GM19023 (cell line): ENCODE data around the gene TMPRSS9.
"Not testable (repeated sequence)": the region's sequence is repeated elsewhere in the genome, so short reads cannot be mapped to it uniquely, and the experiment has no call there.

Experiments
- ATAC-seq: cut with Tn5 transposase; IDR thresholded peaks from one replicate; pipeline ENCODE4 v1.9.1; 2021; ENCODE audit warnings: mild to moderate bottlenecking, moderate library complexity; ENCODE audit not compliant: unreplicated experiment

The TMPRSS9 gene

GRCh38 chr19:2387367-2388288 lies 27.6 kb downstream of the TMPRSS9 start:
- ATAC-seq = no peak

- no peak for ATAC-seq
Measured at GRCh38 chr19:2389594-2389993, 29.5 kb downstream of the TMPRSS9 start.

- no peak for ATAC-seq
Measured at GRCh38 chr19:2391118-2391725, 31.2 kb downstream of the TMPRSS9 start.

- no peak for ATAC-seq
Measured at GRCh38 chr19:2392366-2392765, 32.3 kb downstream of the TMPRSS9 start.

- not testable (repeated sequence) for ATAC-seq
Measured at GRCh38 chr19:2392899-2393298, 32.8 kb downstream of the TMPRSS9 start.

- ATAC-seq = no peak
Measured at GRCh38 chr19:2394054-2394441, 34.0 kb downstream of the TMPRSS9 start.

- no peak for ATAC-seq
Measured at GRCh38 chr19:2394442-2395292, 34.6 kb downstream of the TMPRSS9 start.

GRCh38 chr19:2395293-2395829 lies 35.3 kb downstream of the TMPRSS9 start:
- not testable (repeated sequence) for ATAC-seq

- ATAC-seq = not testable (repeated sequence)
Measured at GRCh38 chr19:2397173-2397572, 37.1 kb downstream of the TMPRSS9 start.

GRCh38 chr19:2398735-2399305 lies 38.8 kb downstream of the TMPRSS9 start:
- no peak for ATAC-seq

- no peak for ATAC-seq
Measured at GRCh38 chr19:2399582-2399981, 39.5 kb downstream of the TMPRSS9 start.

- ATAC-seq = no peak
Measured at GRCh38 chr19:2408247-2408646, 48.2 kb downstream of the TMPRSS9 start.

- no peak for ATAC-seq
Measured at GRCh38 chr19:2409352-2409912, 49.4 kb downstream of the TMPRSS9 start.

GRCh38 chr19:2410023-2410422 lies 50.0 kb downstream of the TMPRSS9 start:
- ATAC-seq = no peak

- no peak for ATAC-seq
Measured at GRCh38 chr19:2411709-2412108, 51.6 kb downstream of the TMPRSS9 start.

GRCh38 chr19:2412449-2412848 lies 52.4 kb downstream of the TMPRSS9 start:
- ATAC-seq = no peak

GRCh38 chr19:2413159-2413558 lies 53.1 kb downstream of the TMPRSS9 start:
- no peak for ATAC-seq

GRCh38 chr19:2413629-2414028 lies 53.6 kb downstream of the TMPRSS9 start:
- ATAC-seq = no peak

- ATAC-seq = no peak
Measured at GRCh38 chr19:2415281-2415972, 55.4 kb downstream of the TMPRSS9 start.

GRCh38 chr19:2415973-2416319 lies 55.9 kb downstream of the TMPRSS9 start:
- no peak for ATAC-seq
